Measurements from ENCODE around the gene PRKCQ.

The PRKCQ gene

DNA sequence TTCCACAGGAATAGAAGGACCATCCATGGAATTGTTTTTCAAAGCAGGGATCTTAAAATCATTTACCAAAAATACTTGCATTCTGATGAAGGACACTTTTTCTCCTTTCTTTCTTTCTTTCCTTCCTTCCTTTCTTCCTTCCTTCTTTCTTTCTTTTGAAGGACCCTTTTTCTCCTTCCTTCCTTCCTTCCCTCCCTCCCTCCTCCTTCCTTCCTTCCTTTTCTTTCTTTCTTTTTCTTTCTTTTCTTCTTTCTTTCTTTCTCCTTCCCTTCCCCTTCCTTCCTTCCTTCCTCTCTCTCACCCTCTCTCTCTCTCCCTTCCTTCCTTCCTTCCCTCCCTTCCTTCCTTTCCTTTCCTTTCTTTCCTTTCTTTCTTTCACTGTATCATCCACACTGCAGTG, 74.8 kb downstream of the PRKCQ start:
- TF ChIP-seq, protein P1, sequence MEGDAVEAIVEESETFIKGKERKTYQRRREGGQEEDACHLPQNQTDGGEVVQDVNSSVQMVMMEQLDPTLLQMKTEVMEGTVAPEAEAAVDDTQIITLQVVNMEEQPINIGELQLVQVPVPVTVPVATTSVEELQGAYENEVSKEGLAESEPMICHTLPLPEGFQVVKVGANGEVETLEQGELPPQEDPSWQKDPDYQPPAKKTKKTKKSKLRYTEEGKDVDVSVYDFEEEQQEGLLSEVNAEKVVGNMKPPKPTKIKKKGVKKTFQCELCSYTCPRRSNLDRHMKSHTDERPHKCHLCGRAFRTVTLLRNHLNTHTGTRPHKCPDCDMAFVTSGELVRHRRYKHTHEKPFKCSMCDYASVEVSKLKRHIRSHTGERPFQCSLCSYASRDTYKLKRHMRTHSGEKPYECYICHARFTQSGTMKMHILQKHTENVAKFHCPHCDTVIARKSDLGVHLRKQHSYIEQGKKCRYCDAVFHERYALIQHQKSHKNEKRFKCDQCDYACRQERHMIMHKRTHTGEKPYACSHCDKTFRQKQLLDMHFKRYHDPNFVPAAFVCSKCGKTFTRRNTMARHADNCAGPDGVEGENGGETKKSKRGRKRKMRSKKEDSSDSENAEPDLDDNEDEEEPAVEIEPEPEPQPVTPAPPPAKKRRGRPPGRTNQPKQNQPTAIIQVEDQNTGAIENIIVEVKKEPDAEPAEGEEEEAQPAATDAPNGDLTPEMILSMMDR (IDR thresholded peaks at IDR 0.05), result no peak

DNA sequence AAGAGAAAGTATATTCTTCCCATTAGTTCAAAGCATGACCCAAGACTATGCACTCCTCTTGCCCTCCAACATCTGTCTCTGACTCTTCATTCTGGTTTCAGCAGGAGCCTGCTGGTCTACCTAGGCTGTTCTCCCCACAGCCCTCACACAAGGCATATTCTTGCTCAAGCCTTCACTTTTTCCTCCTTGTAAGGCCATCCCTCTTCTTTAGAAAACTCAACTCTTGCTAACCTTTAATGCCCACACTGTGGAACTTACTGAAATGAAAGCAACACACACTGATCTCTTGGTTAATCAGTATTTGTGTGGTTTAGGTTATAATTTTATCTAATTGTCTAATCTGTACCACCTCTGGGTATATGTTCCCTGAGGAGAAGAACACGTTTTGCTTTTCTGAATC, 75.8 kb downstream of the PRKCQ start:
- TF ChIP-seq, protein P1 (IDR thresholded peaks at IDR 0.05), result no peak

DNA sequence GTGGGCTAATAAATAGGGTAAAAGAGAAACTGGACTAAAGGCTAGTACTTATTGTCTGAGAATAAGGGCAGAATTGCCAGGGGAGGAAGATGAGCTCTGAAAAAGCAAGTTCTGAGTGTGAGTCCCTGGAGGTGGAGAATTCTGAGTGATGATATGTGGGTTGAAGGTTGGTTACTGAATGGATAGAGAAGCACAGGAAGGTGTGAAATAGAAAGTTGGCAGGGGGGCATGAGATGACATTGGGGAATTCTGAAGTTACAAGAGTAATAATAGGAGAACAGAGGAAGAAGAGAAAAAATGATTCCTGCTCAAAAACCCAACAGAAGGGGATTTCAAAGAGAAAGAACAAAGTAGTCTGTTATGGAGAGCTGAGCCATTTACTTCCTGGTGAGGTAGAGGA, 76.9 kb downstream of the PRKCQ start:
- TF ChIP-seq, protein P1 (IDR thresholded peaks at IDR 0.05), result no peak

DNA sequence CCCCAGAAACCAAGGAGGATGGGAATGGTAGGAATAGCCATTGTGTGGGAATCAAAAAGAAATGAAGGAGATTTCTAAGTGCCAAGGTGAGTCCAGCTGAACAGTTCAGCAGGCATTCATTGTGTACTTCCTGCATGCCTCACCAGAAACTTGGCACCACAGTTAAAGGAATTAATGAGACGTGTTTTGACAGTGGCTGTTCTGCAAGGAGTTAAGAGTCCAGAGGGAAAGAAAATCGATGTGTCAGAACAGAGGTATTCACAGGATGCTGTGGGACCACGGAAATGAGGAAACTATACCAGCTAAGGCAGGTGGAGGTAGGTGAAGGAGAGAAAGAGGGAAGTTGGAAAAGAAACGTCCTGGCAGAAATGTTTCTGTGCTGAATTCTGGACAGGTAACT, 78.1 kb downstream of the PRKCQ start:
- TF ChIP-seq, protein P1 (IDR thresholded peaks at IDR 0.05), result no peak

DNA sequence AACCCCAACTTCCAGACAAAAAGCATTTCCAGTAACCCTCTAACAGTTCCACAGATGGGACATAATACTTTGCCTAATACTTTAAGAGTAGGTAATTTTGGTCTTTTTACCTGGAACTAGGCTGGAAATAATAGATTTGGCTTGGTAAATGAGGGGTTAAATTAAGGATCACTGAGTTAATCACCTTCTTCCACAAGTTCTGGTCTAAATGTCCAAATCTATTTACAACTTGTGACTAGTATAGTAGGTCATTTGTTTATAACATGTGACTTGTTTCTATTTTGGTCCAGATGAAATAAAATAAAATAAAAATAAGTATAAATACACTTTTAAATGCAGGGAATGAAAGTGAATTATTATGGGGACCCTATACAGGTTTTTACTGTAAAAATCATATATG, 80.1 kb downstream of the PRKCQ start:
- TF ChIP-seq, protein P1 (IDR thresholded peaks at IDR 0.05), result no peak

DNA sequence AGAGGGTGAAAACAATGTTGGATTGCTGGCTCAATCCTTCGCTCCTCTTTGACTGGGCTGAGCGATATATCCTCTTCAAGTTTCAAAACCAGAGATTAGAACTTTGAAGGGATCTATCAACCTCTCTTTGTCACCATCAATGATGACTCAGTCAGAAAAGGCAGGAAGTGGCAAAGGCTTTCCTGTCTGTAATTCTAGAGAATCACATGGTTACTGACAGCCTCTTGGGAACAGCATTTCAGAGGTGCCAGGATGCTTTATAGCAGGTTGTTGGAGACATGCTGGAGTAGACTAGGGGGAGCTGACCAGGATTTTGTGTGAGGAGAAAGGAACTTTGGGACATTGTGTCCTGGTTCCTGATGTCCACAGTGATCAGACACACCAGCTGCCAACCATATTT, 81.3 kb downstream of the PRKCQ start:
- TF ChIP-seq, protein P1 (IDR thresholded peaks at IDR 0.05), result no peak

DNA sequence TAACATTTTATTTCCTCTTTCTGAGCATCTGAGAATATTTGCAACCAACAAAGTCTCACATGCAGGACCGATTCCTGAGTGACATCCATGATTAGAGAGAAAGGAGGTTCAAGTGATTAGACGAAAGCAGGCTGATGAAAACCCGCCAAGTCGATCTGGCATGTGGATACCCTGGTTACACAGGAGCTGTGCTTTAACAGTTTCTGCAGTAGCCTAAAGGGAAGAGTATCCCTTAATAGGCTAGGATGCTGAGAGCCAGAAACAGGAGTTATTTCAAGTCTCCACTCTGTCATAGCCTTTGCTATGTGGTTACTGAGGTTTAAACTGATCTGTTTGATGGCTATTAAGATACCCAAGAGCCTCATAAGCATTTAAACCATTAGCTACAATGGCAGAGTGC, 82.5 kb downstream of the PRKCQ start:
- TF ChIP-seq, protein P1 (IDR thresholded peaks at IDR 0.05), result no peak

DNA sequence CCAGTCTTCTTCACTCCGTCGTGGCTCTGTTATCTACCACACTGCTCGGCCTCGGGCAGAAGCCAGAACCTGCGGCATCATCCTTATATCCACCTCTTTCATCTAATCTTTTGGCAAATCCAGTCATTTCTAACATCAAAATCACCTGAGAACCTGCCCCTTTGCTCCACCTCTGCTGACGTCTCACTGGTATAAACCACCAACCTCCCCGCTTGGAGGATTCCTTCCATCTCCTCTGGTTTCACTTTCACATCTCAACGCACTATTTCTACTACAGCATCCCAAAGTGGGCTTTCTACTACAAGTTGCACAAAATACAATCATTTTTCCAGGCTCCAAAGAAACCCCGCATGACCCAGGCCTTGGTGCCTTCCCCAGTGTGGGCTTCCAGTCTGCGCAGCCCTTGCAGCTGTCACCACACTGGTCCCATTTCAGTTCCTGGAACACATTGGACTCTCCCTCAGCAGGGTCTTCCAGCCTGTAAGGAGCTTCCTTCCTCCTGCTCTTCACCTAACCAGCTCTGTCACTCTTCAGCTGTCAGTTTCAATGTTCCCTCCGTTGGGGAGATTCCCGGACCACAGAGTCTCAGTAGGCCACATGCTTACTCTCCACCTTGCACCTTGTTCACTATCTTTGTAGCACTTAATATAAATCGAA, 85.0 kb downstream of the PRKCQ start:
- TF ChIP-seq, protein P1 (IDR thresholded peaks at IDR 0.05), result no peak
